Endothelial cell (in vitro differentiated cells): ENCODE data around the gene HNRNPDL. TPM values are rescaled to one million over a fixed set of nuclear protein-coding genes. Genes with fewer than 3 reads are reported as not detected.
"Not testable (repeated sequence)": the region's sequence is repeated elsewhere in the genome, so short reads cannot be mapped to it uniquely, and the experiment has no call there.

Experiments
- DNase-seq: peaks from one replicate; pipeline ENCODE4 v3.0.0; 2021; ENCODE audit warnings: low spot score
- H3K27ac Mint-ChIP-seq: one replicate; pipeline ENCODE4 v1.8.0; 2021; ENCODE audit warnings: mixed read lengths, inconsistent platforms; ENCODE audit not compliant: unreplicated experiment
- H3K27me3 Mint-ChIP-seq: one replicate; pipeline ENCODE4 v1.8.0; 2021; ENCODE audit warnings: mild to moderate bottlenecking, moderate library complexity, mixed read lengths, inconsistent platforms; ENCODE audit not compliant: unreplicated experiment
- H3K36me3 Mint-ChIP-seq: one replicate; pipeline ENCODE4 v1.8.0; 2021; ENCODE audit warnings: mild to moderate bottlenecking, low read depth, mixed read lengths, inconsistent platforms; ENCODE audit not compliant: unreplicated experiment
- H3K4me1 Mint-ChIP-seq: one replicate; pipeline ENCODE4 v1.8.0; 2021; ENCODE audit warnings: mild to moderate bottlenecking, mixed read lengths, inconsistent platforms; ENCODE audit not compliant: unreplicated experiment
- H3K4me3 Mint-ChIP-seq: one replicate; pipeline ENCODE4 v1.8.0; 2021; ENCODE audit warnings: mild to moderate bottlenecking, mixed read lengths, inconsistent platforms; ENCODE audit not compliant: unreplicated experiment
- H3K9me3 Mint-ChIP-seq: one replicate; pipeline ENCODE4 v1.8.0; 2021; ENCODE audit warnings: mixed read lengths, inconsistent platforms; ENCODE audit not compliant: unreplicated experiment
- CTCF ChIP-seq: fragments of 200-600 bp; sonication (generic); IDR thresholded peaks from one replicate; pipeline ENCODE4 v1.5.0; 2021; ENCODE audit warnings: antibody characterized with exemption; ENCODE audit not compliant: unreplicated experiment
- total RNA-seq: library from RNA; stranded (reverse); fragmentation: NEBNext Ultra II Directional; extraction: Animal tissue kit (Norgen Biotek cat#: 25700); gene quantifications from one replicate; pipeline ENCODE4 v1.2.1, GENCODE V29; 2021; ENCODE audit not compliant: unreplicated experiment

HNRNPDL gene
- total RNA-seq, 1 donor from 2014 or later = 374 TPM

GRCh38 chr4:82421796-82422560, 8.3 kb downstream of the HNRNPDL start:
- no peaks in the 10 kb centered on the region for H3K9me3 Mint-ChIP-seq
- H3K4me3 Mint-ChIP-seq = no peak overlapping the region
- H3K4me1 Mint-ChIP-seq = peaks cover 16% of the 10 kb centered on the region
- no peaks in the 10 kb centered on the region for H3K27me3 Mint-ChIP-seq
- DNase-seq = no peak
- H3K36me3 Mint-ChIP-seq = peaks cover 39% of the 10 kb centered on the region
- TF ChIP-seq CTCF = no peak
- no peak overlapping the region for H3K27ac Mint-ChIP-seq

GRCh38 chr4:82419451-82419850, 10.8 kb downstream of the HNRNPDL start:
- no peak overlapping the region for H3K4me3 Mint-ChIP-seq

GRCh38 chr4:82415922-82416365, 14.3 kb downstream of the HNRNPDL start:
- no peak for DNase-seq
- Mint-ChIP-seq H3K27me3 (no peaks in the 10 kb centered on the region), H3K4me1 (no peaks in the 10 kb centered on the region), H3K9me3 (no peaks in the 10 kb centered on the region), H3K27ac (no peak overlapping the region), H3K36me3 (no peaks in the 10 kb centered on the region), H3K4me3 (no peak overlapping the region)
- no peak for TF ChIP-seq CTCF

More at GRCh38 chr4:82419451-82419850, 10.8 kb downstream of the HNRNPDL start:
- TF ChIP-seq CTCF = no peak
- no peak for DNase-seq
- H3K36me3 Mint-ChIP-seq = peaks cover 16% of the 10 kb centered on the region
- H3K9me3 Mint-ChIP-seq = no peaks in the 10 kb centered on the region
- H3K4me1 Mint-ChIP-seq = no peaks in the 10 kb centered on the region
- no peak overlapping the region for H3K27ac Mint-ChIP-seq
- H3K27me3 Mint-ChIP-seq = no peaks in the 10 kb centered on the region

GRCh38 chr4:82415061-82415460, 15.2 kb downstream of the HNRNPDL start:
- not testable (repeated sequence) for H3K4me1 Mint-ChIP-seq, DNase-seq, H3K9me3 Mint-ChIP-seq, H3K4me3 Mint-ChIP-seq, H3K27ac Mint-ChIP-seq, H3K27me3 Mint-ChIP-seq, H3K36me3 Mint-ChIP-seq

GRCh38 chr4:82403725-82404124, 26.5 kb downstream of the HNRNPDL start:
- no peak overlapping the region for H3K27ac Mint-ChIP-seq
- TF ChIP-seq CTCF = no peak
- H3K9me3 Mint-ChIP-seq = no peaks in the 10 kb centered on the region
- no peaks in the 10 kb centered on the region for H3K36me3 Mint-ChIP-seq
- no peaks in the 10 kb centered on the region for H3K4me1 Mint-ChIP-seq
- no peak overlapping the region for H3K4me3 Mint-ChIP-seq
- DNase-seq = no peak
- peaks cover 2% of the 10 kb centered on the region for H3K27me3 Mint-ChIP-seq
